HepG2 (cell line): ENCODE measurements around the gene KIAA0825. TPM values are rescaled to one million over a fixed set of nuclear protein-coding genes. Genes with fewer than 3 reads are reported as not detected.

ENCODE experiments used
- ATAC-seq: fragments of 200-7000 bp; cut with Tn5 transposase; 3 replicates; pipeline ENCODE4 v1.9.1; 2020; ENCODE audit warnings: mild to moderate bottlenecking, moderate library complexity
- BruUV-seq: library from RNA; stranded (reverse); fragments of 400-500 nt; replicated peaks from 2 replicates; lab custom pipeline; 2021; lab: Mats Ljungman, UMichigan
- CTCF ChIA-PET: fragments of 300-600 bp; formaldehyde crosslinking; extraction: SDS; loops from one replicate; lab custom pipeline; 2021; ENCODE audit warnings: low total read pairs, inconsistent platforms, low intra/inter-chr PET ratio; lab: Yijun Ruan, JAX
- POLR2A ChIA-PET: fragments of 350-600 bp; sonication (Branson Sonifier 250); formaldehyde crosslinking; loops from one replicate; lab custom pipeline; 2020; ENCODE audit warnings: antibody characterized with exemption, inconsistent platforms; lab: Yijun Ruan, JAX
- DNase-seq: peaks from one replicate; pipeline ENCODE4 v3.0.0-alpha.2; 2015; ENCODE audit warnings: low spot score
- FAIRE-seq: peaks from 3 replicates; lab custom pipeline; 2011; peaks lifted over from hg19 to GRCh38; lab: Jason Lieb, UNC
- H2AFZ ChIP-seq: one replicate; pipeline ENCODE4 v1.6.1; 2011; ENCODE audit warnings: low read length, inconsistent platforms
- H3K27ac ChIP-seq: fragments of 300-600 bp; 3 replicates; pipeline ENCODE4 v1.8.0; 2011; ENCODE audit warnings: mixed run types, mild to moderate bottlenecking, mixed read lengths, low read length, inconsistent platforms; ENCODE audit not compliant: insufficient read depth; ENCODE audit errors: extremely low read length
- H3K27me3 ChIP-seq, 2 experiments: fragments of 200-600 bp in 1 of 2; 2 replicates in 1 of 2; 3 replicates in 1 of 2; pipeline versions ENCODE4 v1.6.0 to v1.8.0; 2011; ENCODE audit warnings: low read length in 2 of 2, mild to moderate bottlenecking in 2 of 2, moderate library complexity in 2 of 2, inconsistent platforms in 1 of 2; ENCODE audit not compliant: insufficient read depth in 2 of 2, control insufficient read depth in 1 of 2
- H3K36me3 ChIP-seq, 2 experiments: fragments of 200-600 bp in 1 of 2; replicated peaks in 1 of 2; 2 replicates in 1 of 2; 3 replicates in 1 of 2; pipeline versions ENCODE4 v1.5.1 to v1.8.0; 2011; ENCODE audit warnings: low read length in 2 of 2, inconsistent platforms in 1 of 2; ENCODE audit not compliant: insufficient read depth in 2 of 2, control insufficient read depth in 1 of 2
- H3K4me1 ChIP-seq: 2 replicates; pipeline ENCODE4 v1.5.1; 2012; ENCODE audit warnings: low read length, inconsistent platforms; ENCODE audit not compliant: insufficient read depth
- H3K4me2 ChIP-seq: 2 replicates; pipeline ENCODE4 v1.6.0; 2011; ENCODE audit warnings: low read depth, low read length, inconsistent platforms
- H3K4me3 ChIP-seq, 3 experiments: fragments of 200-600 bp in 1 of 3; sonication (generic), shearing (Covaris generic) in 1 of 3; replicated peaks in 1 of 3; 2 replicates each; pipeline ENCODE4 v1.5.1; 2011 to 2016; ENCODE audit warnings: low read length in 3 of 3, inconsistent platforms in 2 of 3, low read depth in 2 of 3, mild to moderate bottlenecking in 2 of 3, control low read depth in 1 of 3, mixed read lengths in 1 of 3; ENCODE audit not compliant: insufficient read depth in 1 of 3
- H3K79me2 ChIP-seq: one replicate; pipeline ENCODE4 v1.6.1; 2011; ENCODE audit warnings: low read length, inconsistent platforms; ENCODE audit not compliant: insufficient read depth
- H3K9ac ChIP-seq: 2 replicates; pipeline ENCODE4 v1.6.0; 2011; ENCODE audit warnings: mild to moderate bottlenecking, low read depth, low read length, inconsistent platforms; ENCODE audit not compliant: insufficient read depth
- H3K9me3 ChIP-seq: 2 replicates; pipeline ENCODE4 v1.5.1; 2012; ENCODE audit warnings: mild to moderate bottlenecking, low read length
- H4K20me1 ChIP-seq: 2 replicates; pipeline ENCODE4 v1.6.0; 2011; ENCODE audit warnings: inconsistent platforms, mild to moderate bottlenecking, low read length, moderate library complexity; ENCODE audit not compliant: insufficient read depth
- BRF2 ChIP-seq: sonication (generic); formaldehyde crosslinking; IDR thresholded peaks from 2 replicates; pipeline ENCODE4 v1.8.1; 2022; ENCODE audit warnings: mild to moderate bottlenecking, missing genetic modification reagents
- CBX1 ChIP-seq: IDR thresholded peaks from one replicate; pipeline ENCODE4 v1.6.1; 2016; ENCODE audit warnings: antibody characterized with exemption, low read depth
- EZH2 ChIP-seq: conservative IDR thresholded peaks from 2 replicates; pipeline ENCODE4 v1.6.1; 2012; ENCODE audit warnings: mild to moderate bottlenecking, low read depth, low read length, moderate library complexity
- GATA4 ChIP-seq: sonication (generic); IDR thresholded peaks from 2 replicates; pipeline ENCODE4 v1.6.1; 2016; ENCODE audit warnings: antibody characterized with exemption, low read depth, borderline replicate concordance
- HNRNPL ChIP-seq: fragments of 200-400 bp; formaldehyde crosslinking; IDR thresholded peaks from 2 replicates; pipeline ENCODE4 v1.6.1; 2017; ENCODE audit warnings: mild to moderate bottlenecking, low read depth, low read length
- MAFF ChIP-seq: IDR thresholded peaks from 2 replicates; pipeline ENCODE4 v1.6.1; 2011; ENCODE audit warnings: low read depth, low read length, improper control_type of control experiment
- MEIS1 ChIP-seq: sonication (generic); formaldehyde crosslinking; IDR thresholded peaks from 2 replicates; pipeline ENCODE4 v1.9.0; 2021; ENCODE audit warnings: mild to moderate bottlenecking, missing genetic modification reagents, moderate library complexity, borderline replicate concordance
- MXD4 ChIP-seq: IDR thresholded peaks from 2 replicates; pipeline ENCODE4 v1.6.1; 2016; ENCODE audit warnings: mild to moderate bottlenecking, missing biosample characterization, missing genetic modification reagents
- RARG ChIP-seq: sonication (generic); formaldehyde crosslinking; IDR thresholded peaks from 2 replicates; pipeline ENCODE4 v1.4.0; 2020; ENCODE audit warnings: low read depth, mild to moderate bottlenecking, missing genetic modification reagents
- RBM22 ChIP-seq: fragments of 200-400 bp; formaldehyde crosslinking; optimal IDR thresholded peaks from 2 replicates; pipeline ENCODE3; 2017; ENCODE audit warnings: mild to moderate bottlenecking, low read length, moderate library complexity
- TRIM24 ChIP-seq: sonication (generic); formaldehyde crosslinking; IDR thresholded peaks from 2 replicates; pipeline ENCODE4 v1.8.0; 2022; ENCODE audit warnings: mild to moderate bottlenecking, missing genetic modification reagents
- TSC22D2 ChIP-seq: sonication (generic); formaldehyde crosslinking; IDR thresholded peaks from 2 replicates; pipeline ENCODE4 v1.5.1; 2020; ENCODE audit warnings: missing genetic modification reagents, mild to moderate bottlenecking, borderline replicate concordance
- ZMYM4 ChIP-seq: sonication (generic); formaldehyde crosslinking; IDR thresholded peaks from 2 replicates; pipeline ENCODE4 v1.8.1; 2023; ENCODE audit warnings: mild to moderate bottlenecking, missing genetic modification reagents
- ZNF224 ChIP-seq: sonication (generic); formaldehyde crosslinking; IDR thresholded peaks from 2 replicates; pipeline ENCODE4 v1.5.0; 2020; ENCODE audit warnings: mild to moderate bottlenecking, missing genetic modification reagents
- ZNF253 ChIP-seq: sonication (generic); formaldehyde crosslinking; IDR thresholded peaks from 2 replicates; pipeline ENCODE4 v1.8.0; 2022; ENCODE audit warnings: mild to moderate bottlenecking, missing genetic modification reagents, borderline replicate concordance
- ZNF260 ChIP-seq: sonication (generic); formaldehyde crosslinking; IDR thresholded peaks from 2 replicates; pipeline ENCODE4 v1.4.0; 2020; ENCODE audit warnings: missing genetic modification reagents, low read depth, mild to moderate bottlenecking, borderline replicate concordance
- ZNF510 ChIP-seq: sonication (generic); formaldehyde crosslinking; IDR thresholded peaks from 2 replicates; pipeline ENCODE4 v1.4.0; 2020; ENCODE audit warnings: low read depth, mild to moderate bottlenecking, missing genetic modification reagents
- ZNF562 ChIP-seq: sonication (generic); formaldehyde crosslinking; IDR thresholded peaks from 2 replicates; pipeline ENCODE4 v1.8.0; 2022; ENCODE audit warnings: missing genetic modification reagents, borderline replicate concordance
- ZNF710 ChIP-seq: sonication (generic); formaldehyde crosslinking; IDR thresholded peaks from 2 replicates; pipeline ENCODE4 v1.5.0; 2020; ENCODE audit warnings: mild to moderate bottlenecking, missing genetic modification reagents, borderline replicate concordance
- WGBS: methylation state at CpG from one replicate; pipeline ENCODE4 v1.1.6; 2017; ENCODE audit warnings: low lambda C conversion rate; 5-methylcytosine and 5-hydroxymethylcytosine counted together
- in situ Hi-C: cut with HindIII; loops from 2 replicates; pipeline ENCODE4 v1.10.0; 2017; ENCODE audit warnings: low pct_unique_long_range_greater_than_20kb; ENCODE audit not compliant: extremely low pct_ligation_motif_present
- intact Hi-C: fragments of 100-400 bp; cut with micrococcal nuclease; formaldehyde crosslinking; loops from one replicate; pipeline ENCODE4 v1.10.0; 2022; ENCODE audit not compliant: unreplicated experiment
- polyA plus RNA-seq, 8 experiments: library from polyadenylated mRNA; depleted of rRNA in 3 of 8; stranded (reverse) in 7 of 8; unstranded in 1 of 8; fragments of >200 nt; fragmentation: Illumina TruSeq in 4 of 8; extraction: Trizol in 4 of 8; gene quantifications; 2 replicates each; pipeline versions ENCODE4 v1.2.1 to v1.2.3, GENCODE V29; 2011 to 2016; ENCODE audit warnings: low read depth in 4 of 8, missing spikeins in 1 of 8, mixed read lengths in 1 of 8; ENCODE audit not compliant: insufficient read depth in 1 of 8
- total RNA-seq, 5 experiments: library from RNA; depleted of rRNA; stranded (reverse); fragments of >200 nt; fragmentation: Illumina TruSeq; extraction: Trizol; gene quantifications; 2 replicates each; pipeline ENCODE4 v1.2.3, GENCODE V29; 2016; ENCODE audit warnings: low read depth in 1 of 5

KIAA0825 gene
- total and polyA plus RNA-seq, 2 of the 13 experiments (the other 11 are each of a cell fraction or from before 2014, with no cell fraction given) = 0.05 to 0.51 TPM

- intact Hi-C loops (no loop called here), in situ Hi-C loops (no loop called here)
- WGBS = 10% methylated on average over 4 of the region's 4 CpGs
- Histone ChIP-seq H4K20me1 (no peaks in the 10 kb centered on the region), H3K4me3 (no peak overlapping the region), H3K36me3 (no peaks in the 10 kb centered on the region), H3K9ac (no peak overlapping the region), H3K4me1 (no peaks in the 10 kb centered on the region), H3K27me3 (no peaks in the 10 kb centered on the region), H3K9me3 (no peaks in the 10 kb centered on the region), H3K79me2 (no peaks in the 10 kb centered on the region), H3K27ac (no peak overlapping the region), H2AFZ (no peak overlapping the region), H3K4me2 (no peak overlapping the region)
- no peak for ATAC-seq
- no peak for TF ChIP-seq ZNF224
- TF ChIP-seq MXD4 (CRISPR knock-in tag) = no peak
- no peak for TF ChIP-seq ZMYM4 (CRISPR knock-in tag)
- TF ChIP-seq ZNF253 = no peak
- no peak for TF ChIP-seq ZNF562 (CRISPR knock-in tag)
- no peak for TF ChIP-seq TRIM24 (CRISPR knock-in tag)
- TF ChIP-seq RBM22 = no peak
- TF ChIP-seq CBX1 = no peak
- no peak for TF ChIP-seq MAFF
- TF ChIP-seq ZNF710 (CRISPR knock-in tag) = no peak
- no peak for TF ChIP-seq MEIS1 (CRISPR knock-in tag)
- no peak for TF ChIP-seq RARG (CRISPR knock-in tag)
- no peak for TF ChIP-seq GATA4
- no peak for TF ChIP-seq EZH2
- TF ChIP-seq BRF2 = no peak
- no peak for TF ChIP-seq TSC22D2 (CRISPR knock-in tag)
- no peak for TF ChIP-seq HNRNPL
- no peak for TF ChIP-seq ZNF260
- no peak for TF ChIP-seq ZNF510 (CRISPR knock-in tag)
- DNase-seq = no peak
- POLR2A ChIA-PET = no interaction called here
- CTCF ChIA-PET = no interaction called here
- FAIRE-seq = no peak
- BruUV-seq = no TSS peak
Observed at GRCh38 chr5:94508461-94509148, 109.8 kb downstream of the KIAA0825 start.
